ENCODE measurements around the gene NR2F1-AS1.
"Not testable (repeated sequence)": the region's sequence is repeated elsewhere in the genome, so short reads cannot be mapped to it uniquely, and the experiment has no call there.

The NR2F1-AS1 gene

DNA sequence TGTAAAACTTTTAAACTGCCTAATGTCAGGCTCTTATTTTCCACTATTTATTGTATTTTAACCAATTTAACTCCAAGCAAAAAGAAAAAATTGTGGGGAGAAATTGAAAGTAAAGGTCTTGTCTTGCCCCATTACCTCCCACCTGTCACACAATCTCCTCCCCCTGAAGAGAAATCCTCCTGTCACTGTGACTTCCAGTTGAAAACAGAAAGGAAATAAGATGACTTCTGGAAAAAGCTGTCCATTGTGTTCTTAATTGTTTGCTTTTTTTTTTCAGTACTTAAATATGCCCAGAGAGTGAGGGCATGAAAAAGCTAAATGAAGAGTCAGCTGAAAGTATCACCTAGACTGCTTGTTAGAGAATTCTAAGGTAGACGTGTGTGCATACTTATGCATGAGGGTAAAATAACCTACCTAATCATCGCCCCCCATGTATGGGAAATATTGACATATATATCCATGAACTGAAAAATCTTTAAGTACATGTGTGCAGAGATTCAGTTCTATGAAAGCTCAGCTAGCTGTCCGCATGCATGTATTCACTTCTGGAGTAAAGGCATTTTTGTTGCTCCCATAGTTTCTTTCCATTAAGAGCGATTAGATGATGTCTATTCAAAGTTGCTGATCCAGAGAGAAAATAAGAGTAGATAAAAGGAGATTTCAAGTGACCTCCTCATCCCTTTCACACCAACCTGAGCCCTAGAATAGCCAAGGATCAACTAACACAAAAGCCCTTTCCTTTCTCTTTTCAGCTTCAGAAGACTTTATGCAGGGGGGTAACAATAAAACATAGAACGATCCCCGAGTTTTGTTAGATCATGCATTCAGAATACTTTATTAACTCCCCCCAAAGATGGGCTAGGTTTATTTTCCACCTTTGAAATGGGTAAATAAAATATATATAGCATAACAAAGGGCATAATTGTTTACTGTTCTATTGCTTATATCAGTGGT is 5.3 kb downstream of the NR2F1-AS1 start:
- DNase-seq = no peak

DNA sequence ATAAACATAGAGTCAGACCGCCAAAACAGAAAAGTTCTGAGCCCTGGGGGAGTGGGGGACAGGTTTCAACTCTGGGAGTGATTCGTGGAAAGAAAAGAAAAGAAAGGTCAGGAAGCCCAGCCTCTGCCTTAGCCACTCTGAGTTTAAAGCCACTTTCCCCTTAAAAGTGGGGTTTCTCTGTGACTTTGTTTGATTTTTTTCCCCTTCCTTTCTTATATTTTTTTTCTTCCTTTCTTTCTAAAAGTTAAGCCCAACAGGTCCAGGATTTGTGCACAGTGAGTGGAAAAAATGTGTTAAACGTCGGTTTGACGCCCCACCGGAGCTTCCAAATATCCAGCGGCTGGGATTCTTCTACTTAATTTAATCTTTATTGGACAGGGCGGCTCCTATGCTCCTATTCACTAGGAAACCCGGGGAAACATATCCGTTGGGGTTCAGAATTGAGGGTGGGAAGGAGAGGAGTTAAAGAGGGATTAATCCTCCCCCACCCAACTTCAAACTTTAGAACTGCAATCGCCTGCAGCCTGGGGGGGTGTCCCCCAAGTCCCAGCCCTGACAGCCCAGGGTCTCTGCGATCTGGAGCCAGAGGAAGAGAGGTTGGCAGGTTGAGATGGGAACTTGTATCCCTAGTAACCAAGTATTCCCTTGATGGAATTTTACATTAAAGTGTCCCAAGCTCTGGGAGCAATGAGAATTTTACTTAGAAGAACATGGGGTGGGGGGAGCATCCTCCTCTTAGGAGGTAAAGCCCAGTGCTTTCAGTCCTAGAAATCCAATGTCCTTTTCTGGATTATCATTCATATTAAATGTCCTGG is 6.3 kb downstream of the NR2F1-AS1 start:
- DNase-seq = no peak

DNA sequence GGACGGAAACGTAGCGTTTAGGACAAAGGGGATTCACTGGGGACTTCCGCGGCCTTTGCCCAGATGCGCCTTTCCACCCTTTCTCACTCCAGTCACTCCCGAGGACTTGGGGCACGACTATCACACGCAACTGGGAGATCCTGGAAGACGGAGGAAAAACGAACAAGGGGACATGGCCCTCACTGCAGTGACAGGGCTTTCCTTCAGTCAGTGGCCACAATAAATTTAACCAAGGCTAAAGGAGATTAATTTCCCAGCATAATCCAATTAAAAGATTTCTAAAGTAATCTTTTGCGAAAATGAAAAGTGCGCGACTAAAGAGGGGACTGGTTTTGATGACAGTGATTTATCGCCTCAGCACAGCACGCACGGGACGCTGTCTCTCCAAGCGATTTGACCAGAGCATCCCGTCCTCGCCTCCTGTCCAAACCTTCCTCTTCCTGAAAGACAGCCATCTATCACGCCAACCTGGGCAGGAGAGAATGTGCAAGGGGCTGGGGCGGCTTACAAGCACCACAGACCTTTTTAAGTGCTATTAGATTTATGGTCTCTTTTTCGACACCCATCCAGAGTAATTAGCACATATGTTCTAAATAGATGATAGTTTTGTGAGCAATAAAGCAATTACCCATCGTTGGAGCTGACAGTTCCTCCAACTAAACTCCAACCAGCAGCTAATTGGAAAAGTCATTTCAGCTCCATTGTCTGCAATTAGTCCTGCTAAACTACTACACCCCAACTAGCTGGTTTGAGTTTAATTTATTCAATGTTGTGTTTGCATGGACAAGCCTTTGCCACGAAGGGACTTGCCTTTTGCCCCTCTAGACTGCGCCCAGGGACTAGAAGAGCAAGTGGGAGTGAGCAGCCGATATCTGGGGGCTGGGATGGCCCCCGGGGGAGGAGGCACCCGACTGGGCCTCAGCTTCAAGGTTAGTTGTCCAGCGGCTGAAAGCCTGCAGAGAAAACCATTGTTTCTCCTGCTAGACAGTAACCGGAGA is 7.4 kb downstream of the NR2F1-AS1 start:
- no peak for DNase-seq

DNA sequence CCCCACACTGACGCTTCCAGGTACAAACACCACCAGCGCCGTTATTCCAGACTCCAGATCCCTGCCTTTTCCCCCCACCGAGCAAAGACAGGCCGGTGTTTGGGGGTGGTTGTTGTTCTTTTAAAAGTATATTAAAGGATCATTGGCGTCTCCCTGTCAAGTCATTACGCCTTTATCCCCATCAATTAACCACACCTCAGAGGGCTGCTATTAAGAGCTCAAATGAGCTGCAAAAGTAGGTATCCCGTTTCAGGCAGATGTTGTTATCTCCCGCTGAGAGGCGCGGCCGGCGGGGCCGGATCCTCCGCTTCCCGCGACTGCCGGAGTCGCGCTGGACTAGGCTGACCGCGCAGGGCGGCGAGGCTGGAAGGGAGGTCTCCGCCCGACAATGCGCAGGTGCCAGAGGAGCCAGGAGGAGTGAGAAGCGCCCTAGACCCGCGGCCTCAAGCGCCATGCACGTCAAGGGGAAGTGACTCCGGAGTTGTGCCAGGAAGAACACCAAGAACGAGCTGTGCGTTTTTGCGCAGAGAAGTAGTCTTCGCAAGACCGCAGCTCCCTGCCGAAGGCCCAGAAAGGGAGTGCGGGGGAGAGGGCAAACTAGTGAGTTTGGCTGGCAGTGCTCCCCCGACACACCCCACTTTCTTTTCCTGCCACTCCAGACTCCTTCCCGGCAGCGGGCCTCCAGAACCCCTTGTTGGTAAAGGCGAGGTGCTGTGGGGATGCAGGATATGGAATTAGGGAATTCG is 8.2 kb downstream of the NR2F1-AS1 start:
- DNase-seq = no peak

DNA sequence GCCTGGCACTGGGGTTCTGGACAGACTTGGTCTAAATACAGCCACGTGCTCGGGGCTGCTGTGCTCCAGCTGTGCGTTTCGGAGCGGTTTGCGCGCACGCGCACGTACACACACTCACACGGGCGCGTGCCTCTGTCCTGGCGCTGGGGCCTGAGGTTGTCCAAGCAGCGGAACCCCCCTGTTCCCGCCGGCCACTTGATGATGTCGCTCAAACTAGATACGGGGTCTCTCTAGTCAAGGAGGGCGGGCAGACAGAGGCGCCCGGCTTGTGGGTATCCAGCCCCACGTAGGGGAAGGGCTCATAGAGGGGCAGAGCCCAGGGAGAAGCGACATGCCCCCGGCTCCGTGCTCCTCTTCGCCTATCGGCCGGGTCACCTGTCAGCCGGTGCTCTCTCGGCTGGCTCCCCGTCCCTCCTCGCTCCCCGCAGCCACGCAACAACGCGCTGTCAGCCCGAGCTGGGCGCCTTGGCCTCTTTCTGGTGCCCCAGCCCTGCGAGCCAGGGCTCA is 8.9 kb downstream of the NR2F1-AS1 start:
- DNase-seq = no peak

DNA sequence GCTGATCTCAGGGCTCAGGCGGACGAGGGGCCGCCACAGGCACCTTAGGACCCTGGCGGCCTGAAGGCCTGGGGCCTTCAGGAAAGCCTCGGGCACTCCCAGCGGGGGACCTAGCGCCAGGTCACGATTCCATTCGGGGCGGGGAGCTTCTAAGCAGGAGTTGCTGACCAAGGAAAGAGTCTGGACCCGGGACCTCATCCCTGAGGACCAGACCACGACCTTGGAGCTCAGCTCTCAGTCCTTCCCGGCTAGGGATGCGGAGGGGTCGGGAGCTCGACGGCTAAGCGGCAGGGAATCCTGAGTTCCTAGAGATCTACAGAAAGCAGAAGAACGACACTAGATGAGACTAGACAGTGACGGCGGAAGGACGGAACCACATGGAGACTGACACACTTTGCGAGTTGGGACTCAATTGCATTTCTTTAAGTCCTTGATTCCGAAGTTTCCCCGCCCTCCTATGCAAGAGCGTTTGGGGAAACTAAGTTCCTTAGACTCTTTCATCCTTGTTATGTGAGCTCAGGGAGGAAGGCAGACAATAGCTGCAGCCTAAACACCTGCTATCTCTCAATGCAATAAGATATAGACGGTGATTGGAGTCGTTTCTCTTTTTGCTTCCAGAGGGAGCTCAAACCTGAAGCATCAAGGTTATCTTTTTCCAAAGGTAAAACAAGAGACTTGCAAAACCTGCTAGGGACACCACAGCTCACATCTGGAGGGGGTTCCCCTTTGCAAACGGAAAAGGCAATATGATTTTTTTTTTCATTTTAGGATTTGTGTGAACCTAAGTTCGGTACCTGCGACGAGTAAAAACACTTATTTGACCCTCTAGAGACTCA is 9.7 kb downstream of the NR2F1-AS1 start:
- DNase-seq = no peak

DNA sequence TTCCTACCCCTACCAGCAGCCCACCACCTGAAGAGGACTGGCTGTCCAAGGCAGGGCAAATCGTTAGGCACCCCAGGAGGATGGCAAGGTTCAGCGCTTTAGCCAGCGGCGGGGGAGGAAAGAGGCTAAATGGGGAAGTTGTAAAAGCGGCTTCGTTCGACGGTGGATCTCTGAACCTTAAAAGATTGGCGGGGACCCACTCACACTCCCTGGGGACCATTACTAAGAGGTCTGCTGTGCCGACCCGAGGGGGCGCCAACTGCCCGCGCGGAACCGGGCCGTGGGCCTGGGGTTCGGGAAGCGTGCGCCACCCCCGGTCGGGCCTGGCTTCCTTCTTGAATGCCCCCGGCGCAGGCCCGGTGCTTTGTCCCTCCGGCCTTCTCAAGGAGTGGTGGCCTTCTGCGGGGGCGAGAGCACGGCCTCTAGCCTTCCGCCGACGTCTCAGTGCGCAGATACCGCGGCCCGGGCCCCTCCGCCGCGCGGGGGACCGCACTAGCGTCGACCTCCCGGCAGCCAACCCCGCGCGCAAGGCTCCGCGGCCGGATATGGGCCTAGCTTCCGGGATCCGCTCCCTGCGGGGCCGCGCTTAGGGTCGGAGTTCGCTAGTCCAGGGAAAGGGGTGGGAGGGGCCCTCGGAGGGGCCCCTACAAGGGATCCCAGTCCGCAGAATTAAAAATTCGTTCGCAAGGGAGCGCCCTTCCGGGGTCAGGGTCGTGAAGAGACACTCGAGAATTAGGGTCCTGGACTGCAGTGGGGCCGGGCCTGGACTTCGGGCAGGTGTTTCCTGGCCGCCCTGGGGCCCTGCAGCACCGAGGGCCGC is 10.5 kb downstream of the NR2F1-AS1 start:
- DNase-seq = no peak

DNA sequence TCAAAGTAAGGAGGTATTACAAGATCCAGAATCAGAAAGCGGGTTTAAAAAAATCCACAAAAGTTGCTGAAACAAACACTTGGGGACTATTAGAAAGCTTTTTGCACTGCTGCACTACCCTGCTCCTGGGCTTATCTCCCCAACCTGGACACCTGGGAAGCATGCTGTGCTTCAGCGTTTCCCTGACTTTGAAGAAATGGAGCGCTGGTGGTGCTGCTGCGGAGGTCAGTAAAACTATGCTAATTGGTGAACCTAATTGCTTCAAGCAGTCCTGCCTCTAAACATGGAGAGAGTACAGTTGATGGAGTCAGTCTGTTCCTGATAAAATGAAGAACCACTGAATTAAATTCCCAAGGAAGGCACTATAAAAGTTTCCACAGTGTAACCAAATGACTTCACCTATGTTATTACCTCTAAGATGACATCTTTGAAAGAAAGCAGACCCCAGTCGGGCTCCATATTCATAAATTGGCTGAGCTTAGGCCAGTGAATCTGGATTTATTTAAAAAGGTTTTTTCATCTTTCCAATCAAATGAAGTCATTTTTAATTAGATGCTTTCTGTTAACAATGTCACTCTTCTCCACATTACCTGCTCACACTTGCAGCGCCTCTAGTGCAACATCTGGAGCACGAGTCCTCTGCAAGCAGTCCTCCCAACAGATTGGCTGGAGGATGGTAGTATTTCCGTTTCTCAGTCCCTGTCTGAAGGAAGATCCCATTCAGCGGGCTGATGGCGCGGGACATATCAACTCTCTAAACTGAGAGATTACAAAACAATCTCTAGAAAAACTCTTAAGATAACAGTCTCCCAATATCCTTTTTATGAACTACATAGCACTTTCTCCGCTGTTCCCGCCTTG is 11.5 kb downstream of the NR2F1-AS1 start:
- no peak for DNase-seq

DNA sequence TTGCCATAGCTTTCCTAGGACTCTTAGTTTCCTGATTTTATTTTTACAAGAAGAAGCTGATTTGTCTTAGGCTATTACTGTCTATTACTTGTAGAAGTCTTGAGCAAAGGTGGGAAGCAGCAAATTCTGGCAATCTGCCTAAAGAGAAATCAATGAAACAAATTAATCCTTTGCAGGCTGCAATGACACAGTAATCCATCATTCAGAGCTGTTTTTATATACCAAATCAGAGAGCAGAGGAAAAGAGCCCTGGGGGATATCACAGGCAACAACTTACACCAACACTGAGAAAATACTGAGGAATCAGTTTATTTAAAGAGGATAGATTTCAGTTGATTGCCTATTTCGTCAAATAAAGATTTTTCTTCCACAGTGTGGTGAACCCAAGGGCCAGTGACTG is 13.6 kb downstream of the NR2F1-AS1 start:
- no peak for DNase-seq

DNA sequence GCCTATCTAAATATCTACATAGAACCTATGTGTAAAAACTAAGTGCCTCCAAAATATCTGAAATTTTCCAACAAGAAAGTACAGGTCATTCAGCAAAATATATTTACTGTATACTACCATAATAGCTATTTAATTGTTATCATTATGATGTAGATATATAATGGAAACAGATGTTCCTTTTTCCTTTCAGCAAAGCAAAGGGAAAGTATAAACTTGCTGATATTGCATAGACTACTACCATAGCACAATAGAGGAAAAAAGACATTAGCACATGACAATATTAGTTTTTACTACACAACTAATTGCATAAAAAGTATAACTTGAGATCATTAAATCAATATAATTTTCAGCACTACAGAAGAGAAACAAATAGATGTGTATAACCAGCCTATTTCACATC is 14.9 kb downstream of the NR2F1-AS1 start:
- no peak for DNase-seq

DNA sequence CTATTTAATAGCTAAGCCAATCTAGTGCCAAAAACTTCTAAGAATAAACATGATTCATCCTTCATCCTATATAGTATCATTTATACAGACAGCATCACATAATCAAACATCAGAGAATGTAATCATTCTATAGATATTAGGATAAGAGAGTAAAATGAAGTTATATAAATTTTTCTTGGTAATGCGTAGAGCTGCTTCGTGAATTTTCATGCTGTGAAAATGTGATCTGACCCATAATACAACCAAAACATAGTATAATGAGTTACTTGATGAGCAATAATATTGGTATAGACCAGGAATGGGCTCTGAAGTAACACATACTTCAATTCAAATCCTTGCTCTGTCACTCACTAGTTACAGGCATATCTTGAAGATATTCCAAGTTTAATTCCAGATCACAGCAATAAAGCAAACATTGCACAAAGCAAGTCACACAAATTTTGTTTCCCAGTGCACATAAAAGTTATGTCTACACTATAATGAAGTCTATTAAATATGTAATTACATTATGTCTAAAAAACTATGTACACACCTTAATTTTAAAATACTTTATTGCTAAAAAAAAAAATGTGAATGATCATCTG is 23.9 kb downstream of the NR2F1-AS1 start:
- DNase-seq = no peak

DNA sequence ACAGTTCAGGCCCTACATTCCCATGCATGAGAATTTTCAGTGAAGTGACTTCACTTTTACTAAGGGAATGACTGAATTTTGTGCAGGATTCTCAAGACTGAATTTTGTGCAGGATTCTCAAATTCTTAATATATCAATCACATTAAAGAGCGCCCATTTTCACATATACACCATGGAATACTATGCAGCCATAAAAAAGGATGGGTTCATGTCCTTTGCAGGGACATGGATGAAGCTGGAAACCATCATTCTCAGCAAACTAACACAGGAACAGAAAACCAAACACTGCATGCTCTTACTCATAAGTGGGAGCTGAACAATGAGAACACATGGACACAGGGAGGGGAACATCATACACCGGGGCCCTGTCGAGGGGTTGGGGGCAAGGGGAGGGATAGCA is 31.4 kb downstream of the NR2F1-AS1 start:
- DNase-seq = not testable (repeated sequence)

DNA sequence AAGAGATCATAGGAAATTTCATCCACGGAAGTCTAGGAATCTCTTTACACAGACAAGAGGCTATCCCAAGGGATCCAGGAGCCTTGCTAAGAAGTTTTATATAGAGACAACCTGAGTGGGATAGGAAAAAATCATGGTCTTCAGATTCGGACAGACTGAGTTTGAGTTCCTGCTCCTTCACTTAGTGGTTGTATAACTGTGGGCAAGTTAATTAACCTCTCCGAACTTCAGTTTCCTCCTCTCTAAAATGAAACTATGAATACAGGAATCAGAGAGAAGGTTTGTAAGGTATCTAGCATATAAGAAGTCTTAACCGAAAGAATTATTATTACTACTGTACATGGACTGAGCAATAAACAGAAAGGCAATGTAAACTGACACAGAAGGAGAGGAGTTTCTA is 35.1 kb downstream of the NR2F1-AS1 start:
- no peak for DNase-seq

DNA sequence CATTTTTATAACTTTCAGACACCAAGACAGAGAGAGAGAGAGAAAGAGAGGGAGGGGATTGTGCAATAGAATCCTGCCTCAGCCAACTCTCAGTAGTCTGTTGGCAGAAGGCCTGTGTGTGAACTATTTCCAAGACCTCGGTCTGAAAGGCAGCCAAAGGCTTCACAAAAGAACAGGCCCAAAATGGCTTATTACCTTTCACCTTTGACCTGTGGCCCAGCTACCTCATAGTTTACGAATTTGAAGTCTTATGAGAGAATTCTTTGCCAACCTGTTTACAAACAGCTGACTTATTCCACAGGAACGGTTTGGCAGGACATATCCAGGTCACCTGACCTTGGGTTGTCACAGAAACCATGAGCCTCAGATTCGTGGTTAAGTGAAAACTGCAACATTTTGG is 48.6 kb downstream of the NR2F1-AS1 start:
- no peak for DNase-seq

DNA sequence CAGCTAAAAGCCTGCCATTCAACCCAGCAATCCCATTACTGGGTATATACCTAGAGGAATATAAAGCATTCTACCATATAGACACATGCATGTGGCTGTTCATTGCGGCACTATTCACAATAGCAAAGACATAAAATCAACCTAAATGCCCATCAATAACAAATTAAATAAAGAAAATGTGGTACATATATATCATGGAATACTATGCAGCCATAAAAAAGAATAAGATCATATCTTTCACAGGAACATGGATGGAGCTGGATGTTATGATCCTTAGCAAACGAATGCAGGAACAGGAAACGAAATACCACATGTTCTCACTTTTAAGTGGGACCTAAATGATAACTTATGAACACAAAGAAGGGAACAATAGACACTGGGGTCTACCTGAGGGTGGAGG is 59.2 kb downstream of the NR2F1-AS1 start:
- not testable (repeated sequence) for DNase-seq

DNA sequence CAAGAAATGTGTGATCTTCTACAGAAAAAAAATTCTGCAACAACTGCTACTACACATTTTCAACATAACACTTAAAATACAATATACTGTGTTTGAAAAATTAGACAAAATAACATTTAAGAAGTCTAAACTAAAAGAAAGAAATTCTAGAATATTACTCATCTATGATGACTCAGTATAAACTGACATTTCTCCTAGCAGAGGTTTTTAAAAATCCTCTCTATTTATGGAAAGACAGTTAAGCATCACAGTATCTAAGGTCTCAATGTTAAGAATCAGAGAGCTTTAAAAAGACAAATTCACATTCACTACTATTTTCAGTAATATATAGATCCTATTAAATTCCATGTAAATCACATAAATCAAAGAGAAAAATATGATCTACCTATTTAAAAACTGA is 61.3 kb downstream of the NR2F1-AS1 start:
- DNase-seq = no peak

DNA sequence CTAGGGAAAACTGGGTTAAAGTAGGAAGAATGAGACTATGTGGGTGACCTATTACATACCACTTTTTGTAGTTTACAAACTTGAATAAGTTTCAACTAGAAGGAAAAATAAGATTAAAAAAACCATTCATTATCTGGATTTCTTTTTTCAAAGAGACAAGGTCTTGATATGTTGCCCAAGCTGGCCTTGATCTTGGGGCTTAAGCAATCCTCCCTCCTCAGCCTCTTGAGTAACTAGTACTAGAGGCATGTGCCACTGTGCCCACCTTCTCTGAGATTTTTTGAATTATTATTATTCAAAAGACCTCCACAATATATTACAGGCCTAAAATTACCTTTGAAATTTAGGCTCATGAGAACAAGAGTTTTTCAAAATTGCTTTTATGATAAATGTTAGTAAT is 63.2 kb downstream of the NR2F1-AS1 start:
- no peak for DNase-seq

DNA sequence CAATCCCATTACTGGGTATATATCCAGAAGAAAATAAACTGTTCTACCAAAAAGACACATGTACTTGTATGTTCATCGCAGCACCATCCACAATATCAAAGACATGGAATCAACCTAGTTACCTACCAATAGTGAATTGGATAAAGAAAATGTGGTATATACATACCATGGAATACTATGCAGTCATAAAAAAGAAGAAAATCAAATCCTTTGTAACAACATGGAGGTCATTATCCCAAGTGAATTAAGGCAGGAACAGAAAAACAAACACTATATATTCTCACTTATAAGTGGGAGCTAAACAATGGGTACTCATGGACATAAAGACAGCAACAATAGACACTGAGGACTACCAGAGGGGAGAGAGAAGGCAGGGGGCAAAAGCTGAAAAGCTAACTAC is 67.7 kb downstream of the NR2F1-AS1 start:
- no peak for DNase-seq
